Measurements from ENCODE around the gene ZFYVE28.
"Not testable (repeated sequence)": the region's sequence is repeated elsewhere in the genome, so short reads cannot be mapped to it uniquely, and the experiment has no call there.

Gene ZFYVE28

GRCh38 chr4:2390784-2391421 lies 27.5 kb downstream of the ZFYVE28 start:
- no peak for DNase-seq (ENCODE audit: low read depth in 2 of 2)

DNA sequence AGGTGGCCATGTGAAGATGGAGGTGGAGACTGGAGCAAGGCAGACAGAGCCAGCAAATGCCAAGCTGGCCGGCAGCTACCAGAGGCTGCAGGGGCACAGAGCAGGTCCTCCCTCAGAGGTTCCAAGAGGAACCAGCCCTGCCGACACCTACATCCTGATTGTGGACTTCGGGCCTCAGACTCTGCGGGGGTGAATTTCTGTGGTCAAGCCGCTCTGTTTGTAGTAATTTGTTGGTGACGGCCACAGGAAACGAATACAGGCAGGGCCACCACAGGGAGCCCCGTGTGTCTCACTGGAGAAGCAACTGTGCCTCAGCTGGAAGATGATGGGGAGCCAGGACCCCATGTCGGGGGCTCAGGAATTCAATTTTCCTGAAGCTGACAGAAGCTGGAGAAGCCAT lies 28.3 kb downstream of the ZFYVE28 start:
- DNase-seq (ENCODE audit: low read depth in 2 of 2), result no peak

- no peak for DNase-seq (ENCODE audit: low read depth in 2 of 2)
These were observed 28.8 kb downstream of the ZFYVE28 start for GRCh38 chr4:2389691-2390090.

GRCh38 chr4:2388429-2389182 lies 29.8 kb downstream of the ZFYVE28 start:
- no peak for DNase-seq (ENCODE audit: low read depth in 2 of 2)

DNA sequence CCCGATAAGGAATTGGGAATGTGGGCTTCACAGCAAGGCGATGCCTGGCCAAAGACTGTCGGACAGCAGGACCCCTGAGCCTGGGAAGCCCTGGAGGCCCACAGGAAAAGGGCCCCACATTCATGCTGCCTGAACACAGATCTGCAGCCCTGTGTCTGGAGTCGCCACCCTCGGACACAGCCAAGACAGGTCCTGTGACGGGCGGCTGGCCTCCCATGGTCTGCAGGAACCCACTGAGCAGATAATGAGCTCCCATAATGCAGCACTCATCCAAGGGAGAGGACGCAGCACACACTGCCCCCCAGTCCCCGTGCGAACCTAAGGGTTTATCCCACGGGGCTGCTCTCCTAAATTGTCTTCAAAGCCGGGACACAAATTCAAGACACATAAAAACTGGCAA lies 30.6 kb downstream of the ZFYVE28 start:
- no peak for DNase-seq (ENCODE audit: low read depth in 2 of 2)

DNA sequence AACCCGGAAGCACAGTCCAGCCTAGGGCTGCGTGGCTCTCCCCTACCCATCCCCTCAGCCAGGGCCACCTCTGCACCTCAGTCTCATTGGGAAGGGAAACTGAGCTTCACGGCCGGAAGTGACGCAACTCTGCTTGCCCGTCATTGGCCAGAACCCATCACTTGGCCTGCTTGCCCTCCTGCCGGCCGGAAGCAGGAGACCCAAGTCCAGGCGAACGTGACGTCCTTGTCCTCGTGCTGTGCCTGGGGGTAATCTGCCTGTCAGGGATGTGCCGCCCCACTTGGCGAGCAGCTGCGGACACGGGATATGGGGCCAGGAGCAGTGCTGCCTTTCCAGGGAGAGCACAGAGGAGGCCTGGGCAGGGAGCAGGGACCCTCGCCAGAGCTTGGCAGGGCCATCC lies 31.2 kb downstream of the ZFYVE28 start:
- DNase-seq (ENCODE audit: low read depth in 2 of 2), result no peak

- DNase-seq (ENCODE audit: low read depth in 2 of 2), result no peak
These were observed 31.7 kb downstream of the ZFYVE28 start for GRCh38 chr4:2386717-2387116.

DNA sequence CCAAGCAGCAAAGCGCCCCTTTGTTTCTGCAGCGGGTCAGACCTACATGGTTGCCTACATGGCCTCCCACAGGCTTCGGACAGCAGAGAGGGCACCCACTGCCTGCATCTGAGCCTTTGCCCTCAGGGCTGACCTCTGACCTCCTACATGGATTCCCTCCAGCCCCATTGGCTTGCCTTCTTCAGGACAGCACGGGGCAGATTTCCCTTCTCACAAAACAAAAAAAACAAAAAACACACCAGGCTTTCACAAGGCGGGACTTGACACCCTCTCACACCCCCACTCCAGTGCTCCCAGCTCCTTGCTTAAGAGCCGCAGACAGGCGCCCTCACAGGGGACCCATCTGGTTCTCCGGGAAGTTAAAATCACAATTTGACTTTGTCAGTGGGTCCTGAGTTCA lies 32.9 kb downstream of the ZFYVE28 start:
- DNase-seq (ENCODE audit: low read depth in 2 of 2), result no peak

- DNase-seq (ENCODE audit: low read depth in 2 of 2), result no peak
These were observed 34.2 kb downstream of the ZFYVE28 start for GRCh38 chr4:2384245-2384644.

DNA sequence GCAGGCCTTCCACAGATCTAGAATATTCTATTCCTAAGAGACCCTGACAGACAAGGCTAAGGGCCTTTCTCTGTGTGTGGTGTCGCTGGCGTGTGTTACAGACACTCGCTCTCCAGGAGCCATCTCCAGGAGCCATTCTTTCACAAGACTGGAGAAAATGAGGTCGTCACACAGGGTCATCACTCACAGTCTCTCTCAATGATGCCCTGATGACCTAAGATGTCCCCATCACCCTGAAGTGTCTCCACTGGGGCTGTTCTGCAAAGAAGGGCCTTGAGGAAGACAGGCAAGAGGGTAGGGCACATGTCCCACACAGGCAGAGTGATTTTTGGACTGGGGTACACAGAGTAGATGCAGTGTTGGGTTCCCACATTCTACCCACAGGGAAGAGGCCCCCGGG lies 34.7 kb downstream of the ZFYVE28 start:
- DNase-seq (ENCODE audit: low read depth in 2 of 2), result no peak

DNA sequence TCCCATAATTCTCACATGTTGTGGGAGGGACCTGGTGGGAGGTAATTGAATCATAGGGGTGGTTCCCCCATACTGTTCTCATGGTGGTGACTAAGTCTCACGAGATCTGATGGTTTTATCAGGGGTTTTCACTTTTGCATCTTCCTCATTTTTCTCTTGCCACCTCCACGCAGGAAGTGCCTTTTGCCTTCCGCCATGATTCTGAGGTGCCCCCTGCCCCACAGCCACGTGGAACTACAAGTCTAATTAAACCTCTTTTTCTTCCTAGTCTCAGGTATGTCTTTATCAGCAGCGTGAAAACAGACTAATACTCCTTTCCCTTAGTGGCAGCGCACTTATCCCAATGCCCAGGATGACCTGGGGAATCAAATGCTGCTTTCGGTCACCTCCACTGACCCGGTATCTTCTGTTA lies 35.2 kb downstream of the ZFYVE28 start:
- not testable (repeated sequence) for DNase-seq (ENCODE audit: low read depth in 2 of 2)

GRCh38 chr4:2382769-2383202 lies 35.7 kb downstream of the ZFYVE28 start:
- DNase-seq (ENCODE audit: low read depth in 2 of 2), result not testable (repeated sequence)

GRCh38 chr4:2380589-2380988 lies 37.9 kb downstream of the ZFYVE28 start:
- not testable (repeated sequence) for DNase-seq (ENCODE audit: low read depth in 2 of 2)

GRCh38 chr4:2378898-2379297 lies 39.5 kb downstream of the ZFYVE28 start:
- no peak for DNase-seq (ENCODE audit: low read depth in 2 of 2)

DNA sequence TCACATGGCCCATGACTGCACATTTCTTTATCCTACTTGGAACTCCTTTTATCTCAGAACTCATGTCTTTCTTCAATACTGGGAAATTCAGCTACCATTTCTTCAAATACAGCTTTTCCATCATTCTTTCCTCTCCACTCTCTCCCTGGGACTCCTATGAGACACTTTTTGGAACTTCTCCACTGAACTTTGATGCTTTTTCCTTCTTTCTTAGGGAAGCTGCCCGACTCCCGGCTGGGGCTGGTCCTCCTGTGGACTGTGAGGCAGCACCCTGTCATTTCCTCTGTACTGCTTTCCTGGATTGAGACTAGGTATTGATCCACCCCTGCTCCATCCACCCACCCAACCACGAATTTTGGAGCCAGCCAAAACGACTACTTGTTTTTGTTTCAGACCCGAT lies 40.0 kb downstream of the ZFYVE28 start:
- no peak for DNase-seq (ENCODE audit: low read depth in 2 of 2)

GRCh38 chr4:2377241-2377640 lies 41.2 kb downstream of the ZFYVE28 start:
- no peak for DNase-seq (ENCODE audit: low read depth in 2 of 2)

DNA sequence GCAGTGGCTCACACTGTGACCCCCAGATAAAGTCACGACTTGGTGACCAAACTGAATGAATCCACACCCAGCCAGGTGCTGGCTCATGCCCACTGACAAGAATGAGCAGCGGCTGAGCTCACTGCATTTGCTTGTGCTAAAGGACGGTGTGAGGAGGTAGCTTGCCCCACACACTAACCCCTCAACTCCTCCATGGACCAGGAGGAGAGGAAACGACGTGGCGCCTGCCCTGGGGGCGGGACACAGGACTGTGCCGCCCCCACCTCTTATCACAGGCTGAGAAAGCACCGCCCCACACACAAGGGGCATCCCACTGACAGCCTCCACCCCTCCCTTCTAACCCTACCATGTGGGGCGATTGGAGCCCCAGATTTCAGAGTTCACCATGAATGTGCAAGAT lies 43.0 kb downstream of the ZFYVE28 start:
- no peak for DNase-seq (ENCODE audit: low read depth in 2 of 2)

DNA sequence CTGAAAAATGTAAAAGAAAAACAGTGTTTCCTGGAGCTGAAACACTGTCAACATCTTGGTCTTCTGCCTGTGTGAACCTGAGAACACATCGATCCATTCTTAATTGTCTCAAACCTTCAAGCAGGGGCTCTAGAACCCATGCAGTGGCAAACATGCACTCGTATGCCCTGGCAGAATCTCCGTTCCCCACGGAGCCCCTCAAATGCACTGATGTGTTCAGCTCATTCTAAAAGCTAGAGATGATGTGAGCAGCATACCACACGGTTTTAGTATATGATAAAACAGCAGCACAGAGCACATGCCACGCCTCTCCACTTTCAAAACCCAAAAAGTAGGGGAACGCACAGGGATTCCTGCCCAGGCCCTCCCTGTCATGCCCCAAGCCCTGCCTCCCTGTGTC lies 44.9 kb downstream of the ZFYVE28 start:
- no peak for DNase-seq (ENCODE audit: low read depth in 2 of 2)

DNA sequence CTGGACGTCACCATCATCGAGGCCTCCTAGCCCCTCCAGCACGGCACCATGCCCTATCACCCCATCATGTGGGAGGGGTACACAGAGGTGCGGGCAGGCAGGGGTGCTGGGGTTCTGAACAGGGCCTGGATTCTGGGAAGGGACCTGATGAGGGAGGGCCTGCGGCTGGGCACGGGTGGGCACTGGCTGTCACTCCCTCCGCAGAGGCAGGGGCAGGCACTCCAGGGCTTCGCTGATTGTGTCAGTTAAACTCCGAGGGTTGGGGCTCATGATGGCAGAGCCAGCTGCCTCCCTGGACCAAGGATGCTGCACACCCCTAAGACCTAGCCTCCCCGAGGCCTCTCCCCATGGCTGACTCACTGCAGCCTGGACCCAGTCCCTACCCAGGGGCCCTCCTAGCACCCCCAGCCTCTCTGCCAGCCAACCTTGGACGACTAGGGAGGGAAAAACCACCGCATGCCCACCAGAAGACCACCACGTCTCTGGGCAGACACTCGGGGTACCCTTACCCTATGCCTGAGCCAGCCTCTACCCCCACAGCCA lies 45.9 kb downstream of the ZFYVE28 start:
- no peak for DNase-seq (ENCODE audit: low read depth in 2 of 2)

DNA sequence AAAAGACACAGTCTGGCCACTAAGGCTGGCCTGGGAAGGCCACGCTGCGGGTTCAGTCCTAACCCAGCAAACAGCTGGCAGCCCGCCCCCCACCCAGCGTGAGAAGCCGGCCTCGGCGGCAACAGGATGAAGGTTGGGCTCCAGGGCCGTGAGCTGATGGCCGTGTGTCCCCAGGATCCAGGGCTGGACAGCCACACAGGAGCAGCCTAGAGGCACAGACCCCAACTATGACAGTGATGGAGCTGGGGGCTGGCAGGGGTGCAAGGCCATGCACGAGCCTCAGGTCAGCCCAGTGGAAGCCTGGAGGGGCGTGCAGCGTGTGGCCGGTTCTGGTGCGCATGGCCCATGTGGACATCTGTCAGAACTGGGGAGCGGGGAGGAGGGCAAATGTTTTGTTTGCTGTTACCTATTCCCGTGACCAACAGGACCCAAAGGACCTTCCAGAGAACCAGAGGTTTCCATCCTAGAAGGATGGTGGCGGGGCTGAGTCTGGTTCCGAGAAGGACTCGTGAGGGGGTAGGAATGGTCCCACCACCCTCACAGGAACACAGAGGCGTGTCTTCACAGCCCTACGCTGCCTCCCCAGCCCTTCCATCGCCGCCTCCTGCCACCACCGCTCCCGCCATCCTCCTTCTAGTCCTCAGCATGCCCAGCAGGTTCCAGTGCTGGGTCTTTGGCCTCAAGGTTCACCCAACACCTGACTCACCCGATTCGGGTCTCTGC lies 46.5 kb downstream of the ZFYVE28 start:
- no peak for DNase-seq (ENCODE audit: low read depth in 2 of 2)

DNA sequence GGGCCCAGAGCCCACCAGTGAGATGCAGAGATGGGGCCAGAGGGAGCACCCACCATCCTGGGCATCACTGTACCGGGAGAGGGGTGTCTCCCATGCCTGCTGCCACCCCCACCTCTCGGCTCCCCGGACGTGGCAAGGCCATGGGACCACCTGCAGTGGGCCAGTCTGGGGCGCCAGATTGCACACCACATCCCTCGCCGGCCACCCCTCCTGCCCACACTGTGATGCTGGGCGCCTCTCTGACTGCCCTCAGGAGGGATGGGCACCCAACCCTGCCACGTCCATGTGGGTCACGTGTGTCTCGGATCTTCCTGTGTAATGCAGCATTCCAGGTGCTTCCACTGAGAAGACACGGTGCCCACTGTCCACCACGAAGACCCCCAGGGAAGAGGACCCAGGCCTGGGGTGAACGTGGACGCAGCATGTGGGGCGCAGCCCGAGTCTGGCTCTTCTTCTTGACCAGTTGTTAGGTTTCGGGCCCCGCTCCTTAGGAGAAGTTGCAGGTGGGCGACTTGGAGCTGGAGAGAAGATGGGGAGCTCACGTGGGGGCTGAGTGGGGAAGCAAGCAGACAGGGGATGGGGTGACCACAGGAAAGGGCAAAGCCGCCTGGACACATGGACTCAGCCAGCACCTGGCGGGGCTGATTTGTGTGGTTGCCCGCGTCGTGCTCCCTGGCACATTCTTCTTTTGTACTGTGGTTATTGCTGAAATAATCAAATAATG lies 47.7 kb downstream of the ZFYVE28 start:
- DNase-seq (ENCODE audit: low read depth in 2 of 2), result no peak

Data from stimulated activated CD4-positive, alpha-beta T cell treated with anti-CD3 and anti-CD28 coated beads, Interleukin-1b, Interleukin-23, amount 100 ng/mL, for 4 hours (primary cell).